Ovary (tissue), 9 donors: ENCODE measurements around the gene STUM. TPM values are rescaled to one million over a fixed set of nuclear protein-coding genes. Genes with fewer than 3 reads are reported as not detected.

Experiments
- DNase-seq, 5 donors: peaks; one replicate each; pipeline ENCODE4 v3.0.0-alpha.2; 2019 to 2020
- H3K27ac ChIP-seq, 2 donors: fragments of 200-600 bp; one replicate each; pipeline versions ENCODE4 v1.5.1 to v1.8.0; 2019 to 2022
- H3K27me3 ChIP-seq: fragments of 200-600 bp; one replicate; pipeline ENCODE4 v1.8.0; 2022
- H3K36me3 ChIP-seq: fragments of 200-600 bp; sonication (generic); one replicate; pipeline ENCODE4 v1.5.1; 2019
- H3K4me1 ChIP-seq: one replicate; pipeline ENCODE4 v1.8.1; 2013; ENCODE audit warnings: mild to moderate bottlenecking, moderate library complexity; ENCODE audit not compliant: insufficient read depth
- H3K4me3 ChIP-seq: fragments of 200-600 bp; sonication (generic); one replicate; pipeline ENCODE4 v1.5.1; 2017
- H3K9me3 ChIP-seq, 2 donors: fragments of 200-600 bp in 1 of 2; sonication (generic) in 1 of 2; one replicate each; pipeline versions ENCODE4 v1.5.1 to v1.8.1; 2013 to 2019; ENCODE audit warnings: mild to moderate bottlenecking in 1 of 2, moderate library complexity in 1 of 2
- CTCF ChIP-seq, 3 donors: fragments of 450-650 bp in 2 of 3; fragments of 200-600 bp in 1 of 3; IDR thresholded peaks; one replicate each; pipeline versions ENCODE4 v1.5.1 to v1.8.0; 2016 to 2022; ENCODE audit warnings: antibody characterized with exemption in 3 of 3, mild to moderate bottlenecking in 1 of 3
- EP300 ChIP-seq: sonication (generic); formaldehyde crosslinking; IDR thresholded peaks from one replicate; pipeline ENCODE4 v1.6.1; 2017; ENCODE audit warnings: antibody characterized with exemption
- POLR2A ChIP-seq: fragments of 450-650 bp; IDR thresholded peaks from one replicate; pipeline ENCODE4 v1.6.1; 2017; ENCODE audit warnings: antibody characterized with exemption, mild to moderate bottlenecking, moderate library complexity
- WGBS, 3 donors: extraction: QIAGEN DNeasy Blood & Tissue Kit in 1 of 3; methylation state at CpG; one replicate each; pipeline versions ENCODE4 v1.1.5 to v1.1.7; 2013 to 2017; 5-methylcytosine and 5-hydroxymethylcytosine counted together
- intact Hi-C, 4 donors: fragments of 100-400 bp; cut with DNase I; formaldehyde crosslinking; loops; one replicate each; pipeline versions ENCODE4 v1.11.0 to v1.15.1; 2022 to 2023
- polyA plus RNA-seq, 2 donors: library from polyadenylated mRNA; stranded (reverse); fragments of 200-250 nt in 1 of 2; fragments of 350-450 nt in 1 of 2; fragmentation: Illumina TruSeq in 1 of 2; extraction: RNeasy Lipid Tissue Mini Kit (QIAGEN cat#74804) in 1 of 2; gene quantifications; one replicate each; pipeline ENCODE4 v1.2.3, GENCODE V29; 2013 to 2014
- total RNA-seq, 7 donors: library from RNA; depleted of rRNA in 2 of 7; stranded (reverse); fragments of >200 nt in 2 of 7; fragmentation: NEBNext Ultra II Directional in 3 of 7; extraction: Animal tissue kit (Norgen Biotek cat#: 25700) in 3 of 7; gene quantifications; one replicate each; pipeline versions ENCODE4 v1.1.0 to v1.2.4, GENCODE V29; 2016 to 2023
- donor health status: DM: no; HTN: no; CAD: no; lungs with moderate emphysema.
- donor health status: DM: no; HTN: no; CAD: no.
- donor health status: Bipolar disorder and iron deficiency.
- donor health status: DM: yes; HTN: yes; CAD: no.
- donor health status: DM: no; HTN: no; CAD: no.
- donor health status: DM: yes; HTN: yes; CAD: no.

STUM gene
- total and polyA plus RNA-seq, 9 donors, result 0.24 to 6.1 (median 2.5) TPM

GRCh38 chr1:226627924-226628611, 79.5 kb downstream of the STUM start:
- TF ChIP-seq EP300, result no peak
- TF ChIP-seq CTCF (IDR thresholded peaks at IDR 0.05), result no peak
- no peak for TF ChIP-seq POLR2A
- DNase-seq, result peak in 3 of 5 donors; percentile 12 to 17 (median 15)
- H3K27ac ChIP-seq, result no peak overlapping the region
- no peaks in the 10 kb centered on the region for H3K9me3 ChIP-seq
- no peaks in the 10 kb centered on the region for H3K36me3 ChIP-seq
- intact Hi-C loops, result no loop called here
- WGBS, 3 donors, result 83 to 87% (median 85%) methylated on average over 11 of the region's 11 CpGs
- peaks cover 6% of the 10 kb centered on the region for H3K4me1 ChIP-seq
- no peaks in the 10 kb centered on the region for H3K27me3 ChIP-seq
- H3K4me3 ChIP-seq, result no peak overlapping the region

GRCh38 chr1:226628612-226629155, 80.1 kb downstream of the STUM start:
- no peak overlapping the region for H3K27ac ChIP-seq
- no peak for TF ChIP-seq CTCF (IDR thresholded peaks at IDR 0.05)
- TF ChIP-seq POLR2A, result no peak
- no peak for TF ChIP-seq EP300
- WGBS, 3 donors, result 86 to 88% (median 86%) methylated on average over 10 of the region's 10 CpGs
- no peaks in the 10 kb centered on the region for H3K9me3 ChIP-seq
- intact Hi-C loops, result no loop called here
- no peak overlapping the region for H3K4me3 ChIP-seq
- H3K4me1 ChIP-seq, result peaks cover 6% of the 10 kb centered on the region
- peak in 2 of 5 donors; percentile 14 to 20 for DNase-seq
- no peaks in the 10 kb centered on the region for H3K27me3 ChIP-seq
- H3K36me3 ChIP-seq, result no peaks in the 10 kb centered on the region

GRCh38 chr1:226629210-226629895, 80.8 kb downstream of the STUM start:
- peak in 2 of 5 donors; percentile 11 to 24 for DNase-seq
- intact Hi-C loops, result no loop called here
- TF ChIP-seq EP300 (no peak), CTCF (IDR thresholded peaks at IDR 0.05) (no peak), POLR2A (no peak)
- WGBS, 3 donors, result 86 to 92% (median 89%) methylated on average over 18 of the region's 18 CpGs
- Histone ChIP-seq H3K9me3 (no peaks in the 10 kb centered on the region), H3K4me3 (no peak overlapping the region), H3K27me3 (no peaks in the 10 kb centered on the region), H3K36me3 (no peaks in the 10 kb centered on the region), H3K4me1 (peaks cover 6% of the 10 kb centered on the region), H3K27ac (no peak overlapping the region)

GRCh38 chr1:226629896-226630550, 81.5 kb downstream of the STUM start:
- DNase-seq, result peak in 2 of 5 donors; percentile 2 to 19
- intact Hi-C loops, result loop anchor here in 3 of 4 donors (5.0 to 10.0 kb wide), 5 partner anchors 83 to 915 kb away; partner anchors contain the start of gene STUM (in 1 of the 3)
- H3K27ac ChIP-seq, result no peak overlapping the region
- H3K9me3 ChIP-seq, result no peaks in the 10 kb centered on the region
- peaks cover 6% of the 10 kb centered on the region for H3K4me1 ChIP-seq
- 90 to 94% (median 94%) methylated on average over 6 of the region's 6 CpGs for WGBS, 3 donors
- no peak overlapping the region for H3K4me3 ChIP-seq
- H3K27me3 ChIP-seq, result no peaks in the 10 kb centered on the region
- no peak for TF ChIP-seq EP300
- no peak for TF ChIP-seq POLR2A
- no peak for TF ChIP-seq CTCF (IDR thresholded peaks at IDR 0.05)
- no peaks in the 10 kb centered on the region for H3K36me3 ChIP-seq
